Stomach (tissue), 4 donors: ENCODE measurements around the gene RANBP3.

Experiments
- CTCF ChIP-seq, 7 experiments: fragments of 450-650 bp in 4 of 7; fragments of 200-600 bp in 3 of 7; sonication (generic) in 3 of 7; IDR thresholded peaks; one replicate each; pipeline ENCODE4 v1.5.1; 2016 to 2019; ENCODE audit warnings: antibody characterized with exemption in 7 of 7, control low read depth in 2 of 7, mild to moderate bottlenecking in 1 of 7
- POLR2AphosphoS5 ChIP-seq, 3 donors: sonication (generic); formaldehyde crosslinking; IDR thresholded peaks; one replicate each; pipeline ENCODE4 v1.6.1; 2016; ENCODE audit warnings: antibody characterized with exemption in 3 of 3

- TF ChIP-seq CTCF (IDR thresholded peaks at IDR 0.05) (no peak), POLR2AphosphoS5 (IDR thresholded peaks at IDR 0.05) (no peak)
Measured at GRCh38 chr19:6023936-6024335, 46.0 kb upstream of the RANBP3 start.
